ENCODE data around the gene GLYR1.

DNA sequence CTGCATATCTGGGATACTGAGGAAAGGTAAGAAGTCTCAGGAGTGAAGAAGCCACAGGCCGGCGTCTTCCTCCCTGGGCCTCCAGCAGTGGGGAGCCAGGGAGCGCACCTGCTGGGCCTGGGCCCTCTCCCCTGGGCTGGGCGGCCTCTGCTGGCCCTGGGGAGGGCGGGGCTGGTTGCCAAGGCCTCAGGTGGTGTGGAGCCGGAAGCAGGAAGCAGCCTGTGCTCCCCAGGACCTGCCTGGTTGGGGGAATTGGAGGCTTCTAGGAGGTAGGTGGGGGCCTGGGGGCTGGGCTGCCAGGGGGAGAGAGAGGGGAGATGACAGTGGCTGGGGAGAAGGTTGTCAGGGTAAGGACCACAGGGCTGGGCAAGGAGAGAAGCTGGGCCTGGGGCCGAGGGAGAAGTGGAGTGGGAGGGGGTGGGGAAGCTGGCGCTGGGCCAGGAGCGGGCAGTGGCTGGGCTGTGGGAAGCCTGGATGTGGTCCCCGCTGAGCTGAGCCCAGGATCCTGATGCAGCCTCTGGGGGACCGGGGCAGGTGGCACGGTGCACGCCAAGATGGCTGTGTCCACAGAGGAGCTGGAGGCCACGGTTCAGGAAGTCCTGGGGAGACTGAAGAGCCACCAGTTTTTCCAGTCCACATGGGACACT is 51.8 kb downstream of the GLYR1 start, which contains the start of gene SMIM22:
- TF ChIP-seq, protein P1, sequence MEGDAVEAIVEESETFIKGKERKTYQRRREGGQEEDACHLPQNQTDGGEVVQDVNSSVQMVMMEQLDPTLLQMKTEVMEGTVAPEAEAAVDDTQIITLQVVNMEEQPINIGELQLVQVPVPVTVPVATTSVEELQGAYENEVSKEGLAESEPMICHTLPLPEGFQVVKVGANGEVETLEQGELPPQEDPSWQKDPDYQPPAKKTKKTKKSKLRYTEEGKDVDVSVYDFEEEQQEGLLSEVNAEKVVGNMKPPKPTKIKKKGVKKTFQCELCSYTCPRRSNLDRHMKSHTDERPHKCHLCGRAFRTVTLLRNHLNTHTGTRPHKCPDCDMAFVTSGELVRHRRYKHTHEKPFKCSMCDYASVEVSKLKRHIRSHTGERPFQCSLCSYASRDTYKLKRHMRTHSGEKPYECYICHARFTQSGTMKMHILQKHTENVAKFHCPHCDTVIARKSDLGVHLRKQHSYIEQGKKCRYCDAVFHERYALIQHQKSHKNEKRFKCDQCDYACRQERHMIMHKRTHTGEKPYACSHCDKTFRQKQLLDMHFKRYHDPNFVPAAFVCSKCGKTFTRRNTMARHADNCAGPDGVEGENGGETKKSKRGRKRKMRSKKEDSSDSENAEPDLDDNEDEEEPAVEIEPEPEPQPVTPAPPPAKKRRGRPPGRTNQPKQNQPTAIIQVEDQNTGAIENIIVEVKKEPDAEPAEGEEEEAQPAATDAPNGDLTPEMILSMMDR (conservative IDR thresholded peaks at IDR 0.05; ENCODE audit: low read depth, low read length), result no peak
- no peak for TF ChIP-seq POLR2A (IDR thresholded peaks at IDR 0.05; ENCODE audit: low read depth, low read length)
- TF ChIP-seq, protein P2, sequence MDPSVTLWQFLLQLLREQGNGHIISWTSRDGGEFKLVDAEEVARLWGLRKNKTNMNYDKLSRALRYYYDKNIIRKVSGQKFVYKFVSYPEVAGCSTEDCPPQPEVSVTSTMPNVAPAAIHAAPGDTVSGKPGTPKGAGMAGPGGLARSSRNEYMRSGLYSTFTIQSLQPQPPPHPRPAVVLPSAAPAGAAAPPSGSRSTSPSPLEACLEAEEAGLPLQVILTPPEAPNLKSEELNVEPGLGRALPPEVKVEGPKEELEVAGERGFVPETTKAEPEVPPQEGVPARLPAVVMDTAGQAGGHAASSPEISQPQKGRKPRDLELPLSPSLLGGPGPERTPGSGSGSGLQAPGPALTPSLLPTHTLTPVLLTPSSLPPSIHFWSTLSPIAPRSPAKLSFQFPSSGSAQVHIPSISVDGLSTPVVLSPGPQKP (IDR thresholded peaks at IDR 0.05; ENCODE audit: borderline replicate concordance, low read depth, low read length), result no peak
- TF ChIP-seq FOS (IDR thresholded peaks at IDR 0.05; ENCODE audit: low read depth, low read length), result no peak
- TF ChIP-seq MAZ (IDR thresholded peaks at IDR 0.05; ENCODE audit: borderline replicate concordance, low read depth, low read length), result no peak
- TF ChIP-seq RAD21 (IDR thresholded peaks at IDR 0.05; ENCODE audit: low read length), result no peak
- no peak for TF ChIP-seq NFE2L2 (IDR thresholded peaks at IDR 0.05; ENCODE audit: low read depth, low read length)
- TF ChIP-seq MAFK (IDR thresholded peaks at IDR 0.05; ENCODE audit: low read depth, low read length), result no peak
- no peak for TF ChIP-seq RCOR1 (IDR thresholded peaks at IDR 0.05; ENCODE audit: insufficient replicate concordance, low read length)
- no peak for TF ChIP-seq CHD1 (IDR thresholded peaks at IDR 0.05; ENCODE audit: low read depth, low read length)
- no peak for TF ChIP-seq CEBPB (IDR thresholded peaks at IDR 0.05; ENCODE audit: low read depth, low read length)
